Trophoblast cell (in vitro differentiated cells and primary cell): ENCODE measurements around the gene CDK6.

Source experiments
- DNase-seq, 2 donors: peaks; one replicate each; pipeline ENCODE4 v3.0.0-alpha.2; 2016
- H2AFZ ChIP-seq: 2 replicates; pipeline ENCODE4 v1.6.1; 2013; ENCODE audit warnings: low read length, moderate library complexity, mild to moderate bottlenecking; ENCODE audit not compliant: insufficient read depth, poor library complexity
- H2AK5ac ChIP-seq: 2 replicates; pipeline ENCODE4 v1.6.1; 2013; ENCODE audit warnings: mild to moderate bottlenecking, low read length
- H2BK120ac ChIP-seq: 2 replicates; pipeline ENCODE4 v1.6.1; 2013; ENCODE audit warnings: low read length, mild to moderate bottlenecking, moderate library complexity; ENCODE audit not compliant: insufficient read depth, poor library complexity
- H2BK12ac ChIP-seq: 2 replicates; pipeline ENCODE4 v1.6.1; 2013; ENCODE audit warnings: mild to moderate bottlenecking, low read length, moderate library complexity
- H2BK5ac ChIP-seq: 2 replicates; pipeline ENCODE4 v1.6.1; 2013; ENCODE audit warnings: low read length, low read depth, moderate library complexity, mild to moderate bottlenecking; ENCODE audit not compliant: poor library complexity
- H3K14ac ChIP-seq: 2 replicates; pipeline ENCODE4 v1.6.1; 2013; ENCODE audit warnings: mild to moderate bottlenecking, low read length
- H3K18ac ChIP-seq: 2 replicates; pipeline ENCODE4 v1.6.1; 2013; ENCODE audit warnings: mild to moderate bottlenecking, low read length
- H3K23ac ChIP-seq: 2 replicates; pipeline ENCODE4 v1.6.1; 2013; ENCODE audit warnings: low read length
- H3K27ac ChIP-seq: 2 replicates; pipeline ENCODE4 v1.5.1; 2013; ENCODE audit warnings: low read depth, mild to moderate bottlenecking, inconsistent platforms, low read length, moderate library complexity
- H3K27me3 ChIP-seq: 2 replicates; pipeline ENCODE4 v1.6.1; 2013; ENCODE audit warnings: inconsistent platforms, mild to moderate bottlenecking, low read length, moderate library complexity; ENCODE audit not compliant: insufficient read depth
- H3K36me3 ChIP-seq, 2 experiments: 1 replicate in 1 of 2; 2 replicates in 1 of 2; pipeline ENCODE4 v1.6.1; 2013; ENCODE audit warnings: low read length in 2 of 2, mild to moderate bottlenecking in 2 of 2, moderate library complexity in 1 of 2; ENCODE audit not compliant: insufficient read depth in 2 of 2, control insufficient read depth in 1 of 2
- H3K4ac ChIP-seq: 2 replicates; pipeline ENCODE4 v1.6.1; 2013; ENCODE audit warnings: low read depth, mild to moderate bottlenecking, low read length, moderate library complexity
- H3K4me1 ChIP-seq, 2 experiments: 1 replicate in 1 of 2; 2 replicates in 1 of 2; pipeline ENCODE4 v1.6.1; 2013; ENCODE audit warnings: low read length in 2 of 2, mild to moderate bottlenecking in 2 of 2, moderate library complexity in 1 of 2; ENCODE audit not compliant: insufficient read depth in 2 of 2, control insufficient read depth in 1 of 2
- H3K4me2 ChIP-seq: 2 replicates; pipeline ENCODE4 v1.6.1; 2013; ENCODE audit warnings: inconsistent platforms, mild to moderate bottlenecking, low read length, moderate library complexity
- H3K4me3 ChIP-seq: 2 replicates; pipeline ENCODE4 v1.5.1; 2013; ENCODE audit warnings: mild to moderate bottlenecking, low read depth, low read length, inconsistent platforms
- H3K79me1 ChIP-seq: one replicate; pipeline ENCODE4 v1.6.1; 2013; ENCODE audit warnings: low read length
- H3K79me2 ChIP-seq: 2 replicates; pipeline ENCODE4 v1.6.1; 2013; ENCODE audit warnings: low read length, mild to moderate bottlenecking; ENCODE audit not compliant: control insufficient read depth, insufficient read depth, poor library complexity
- H3K9ac ChIP-seq: 2 replicates; pipeline ENCODE4 v1.6.1; 2013; ENCODE audit warnings: mild to moderate bottlenecking, low read length
- H3K9me3 ChIP-seq: 2 replicates; pipeline ENCODE4 v1.6.1; 2013; ENCODE audit warnings: low read depth, mild to moderate bottlenecking, control low read depth, inconsistent platforms, low read length; ENCODE audit not compliant: insufficient read depth
- H4K12ac ChIP-seq: 2 replicates; pipeline ENCODE4 v1.6.1; 2013; ENCODE audit warnings: low read depth, mild to moderate bottlenecking, low read length, moderate library complexity
- H4K8ac ChIP-seq: 2 replicates; pipeline ENCODE4 v1.6.1; 2013; ENCODE audit warnings: low read depth, mild to moderate bottlenecking, low read length, moderate library complexity
- H4K91ac ChIP-seq: one replicate; pipeline ENCODE4 v1.6.1; 2013; ENCODE audit warnings: low read depth, mild to moderate bottlenecking, low read length, moderate library complexity
- whole genome bisulfite sequencing: extraction: QIAGEN DNeasy Blood & Tissue Kit; methylation state at CpG from one replicate; pipeline ENCODE4 v1.1.7; 2013; ENCODE audit warnings: missing lambda C conversion rate; ENCODE audit not compliant: insufficient read length, insufficient coverage; ENCODE audit errors: extremely low coverage; 5-methylcytosine and 5-hydroxymethylcytosine counted together

Gene CDK6

GRCh38 chr7:92717623-92717992 lies 118.8 kb downstream of the CDK6 start:
- no CpG with 5 or more reads among the region's 7 CpGs for WGBS
- Histone ChIP-seq H2BK120ac (no peak overlapping the region), H3K27ac (no peak overlapping the region), H3K4me3 (no peak overlapping the region), H3K14ac (no peak overlapping the region), H3K4ac (no peak overlapping the region), H3K9me3 (no peaks in the 10 kb centered on the region), H3K23ac (no peak overlapping the region), H2BK5ac (no peak overlapping the region), H3K27me3 (no peaks in the 10 kb centered on the region), H2AFZ (no peak overlapping the region), H4K91ac (no peak overlapping the region), H3K79me1 (no peaks in the 10 kb centered on the region), H3K36me3 (peaks cover 5 to 6% of the 10 kb centered on the region in 2 experiments), H3K4me2 (no peak overlapping the region), H2AK5ac (no peak overlapping the region), H3K79me2 (no peaks in the 10 kb centered on the region), H2BK12ac (no peak overlapping the region), H3K4me1 (peaks cover 0 to 2% of the 10 kb centered on the region in 2 experiments), H3K9ac (no peak overlapping the region), H4K12ac (no peak overlapping the region), H4K8ac (no peak overlapping the region), H3K18ac (no peak overlapping the region)
- DNase-seq, result no peak

- no peak overlapping the region for H2BK120ac ChIP-seq
- H3K4me2 ChIP-seq, result no peak overlapping the region
- H3K23ac ChIP-seq, result no peak overlapping the region
- H2AFZ ChIP-seq, result no peak overlapping the region
- H3K18ac ChIP-seq, result no peak overlapping the region
- no peak overlapping the region for H4K12ac ChIP-seq
- H3K4me3 ChIP-seq, result no peak overlapping the region
- no peak for DNase-seq
- H3K4ac ChIP-seq, result no peak overlapping the region
- H2AK5ac ChIP-seq, result no peak overlapping the region
- WGBS, result no CpG with 5 or more reads among the region's 4 CpGs
- no peak overlapping the region for H2BK12ac ChIP-seq
- no peak overlapping the region for H3K14ac ChIP-seq
- no peak overlapping the region for H3K27ac ChIP-seq
- H3K79me1 ChIP-seq, result no peaks in the 10 kb centered on the region
- H3K27me3 ChIP-seq, result no peaks in the 10 kb centered on the region
- H2BK5ac ChIP-seq, result no peak overlapping the region
- no peak overlapping the region for H4K8ac ChIP-seq
- H3K9ac ChIP-seq, result no peak overlapping the region
- no peaks in the 10 kb centered on the region for H3K9me3 ChIP-seq
- no peaks in the 10 kb centered on the region for H3K79me2 ChIP-seq
- no peak overlapping the region for H4K91ac ChIP-seq
- peaks cover 5 to 6% of the 10 kb centered on the region in 2 experiments for H3K36me3 ChIP-seq
- H3K4me1 ChIP-seq, result peaks cover 0 to 2% of the 10 kb centered on the region in 2 experiments
Measured at GRCh38 chr7:92716825-92717580, 119.4 kb downstream of the CDK6 start.

GRCh38 chr7:92715963-92716362 lies 120.4 kb downstream of the CDK6 start:
- H3K4ac ChIP-seq, result no peak overlapping the region
- no peak for DNase-seq
- peaks cover 0 to 2% of the 10 kb centered on the region in 2 experiments for H3K4me1 ChIP-seq
- no peaks in the 10 kb centered on the region for H3K79me2 ChIP-seq
- H3K27ac ChIP-seq, result no peak overlapping the region
- no peaks in the 10 kb centered on the region for H3K79me1 ChIP-seq
- H3K23ac ChIP-seq, result peak overlapping the region; percentile 82
- H4K8ac ChIP-seq, result no peak overlapping the region
- H3K4me2 ChIP-seq, result no peak overlapping the region
- H2BK12ac ChIP-seq, result no peak overlapping the region
- H2BK120ac ChIP-seq, result no peak overlapping the region
- no peak overlapping the region for H3K4me3 ChIP-seq
- H3K18ac ChIP-seq, result no peak overlapping the region
- peaks cover 4 to 5% of the 10 kb centered on the region in 2 experiments for H3K36me3 ChIP-seq
- no peak overlapping the region for H3K14ac ChIP-seq
- no peaks in the 10 kb centered on the region for H3K9me3 ChIP-seq
- no peak overlapping the region for H3K9ac ChIP-seq
- no CpG with 5 or more reads among the region's 2 CpGs for WGBS
- no peak overlapping the region for H2BK5ac ChIP-seq
- H2AFZ ChIP-seq, result no peak overlapping the region
- H3K27me3 ChIP-seq, result no peaks in the 10 kb centered on the region
- H4K12ac ChIP-seq, result no peak overlapping the region
- H4K91ac ChIP-seq, result no peak overlapping the region
- no peak overlapping the region for H2AK5ac ChIP-seq

GRCh38 chr7:92714767-92715166 lies 121.6 kb downstream of the CDK6 start:
- Histone ChIP-seq H4K91ac (no peak overlapping the region), H2BK5ac (no peak overlapping the region), H3K4me2 (no peak overlapping the region), H3K4me3 (no peak overlapping the region), H3K79me2 (no peaks in the 10 kb centered on the region), H4K12ac (no peak overlapping the region), H3K79me1 (no peaks in the 10 kb centered on the region), H3K9me3 (no peaks in the 10 kb centered on the region), H2BK12ac (no peak overlapping the region), H3K36me3 (peaks cover 2 to 5% of the 10 kb centered on the region in 2 experiments), H3K27ac (no peak overlapping the region), H4K8ac (no peak overlapping the region), H3K4ac (no peak overlapping the region), H2BK120ac (no peak overlapping the region), H3K4me1 (peaks cover 0 to 4% of the 10 kb centered on the region in 2 experiments), H3K23ac (no peak overlapping the region), H3K14ac (no peak overlapping the region), H2AK5ac (no peak overlapping the region), H2AFZ (no peak overlapping the region), H3K27me3 (no peaks in the 10 kb centered on the region), H3K9ac (no peak overlapping the region), H3K18ac (no peak overlapping the region)
- DNase-seq, result no peak
- WGBS, result no CpG with 5 or more reads among the region's 3 CpGs
